SW480 (cell line): Measurements from ENCODE around the gene MYMK.

ENCODE experiments used
- DNase-seq: peaks from one replicate; pipeline ENCODE4 v3.0.0-alpha.2; 2016; ENCODE audit warnings: low spot score

The MYMK gene

DNA sequence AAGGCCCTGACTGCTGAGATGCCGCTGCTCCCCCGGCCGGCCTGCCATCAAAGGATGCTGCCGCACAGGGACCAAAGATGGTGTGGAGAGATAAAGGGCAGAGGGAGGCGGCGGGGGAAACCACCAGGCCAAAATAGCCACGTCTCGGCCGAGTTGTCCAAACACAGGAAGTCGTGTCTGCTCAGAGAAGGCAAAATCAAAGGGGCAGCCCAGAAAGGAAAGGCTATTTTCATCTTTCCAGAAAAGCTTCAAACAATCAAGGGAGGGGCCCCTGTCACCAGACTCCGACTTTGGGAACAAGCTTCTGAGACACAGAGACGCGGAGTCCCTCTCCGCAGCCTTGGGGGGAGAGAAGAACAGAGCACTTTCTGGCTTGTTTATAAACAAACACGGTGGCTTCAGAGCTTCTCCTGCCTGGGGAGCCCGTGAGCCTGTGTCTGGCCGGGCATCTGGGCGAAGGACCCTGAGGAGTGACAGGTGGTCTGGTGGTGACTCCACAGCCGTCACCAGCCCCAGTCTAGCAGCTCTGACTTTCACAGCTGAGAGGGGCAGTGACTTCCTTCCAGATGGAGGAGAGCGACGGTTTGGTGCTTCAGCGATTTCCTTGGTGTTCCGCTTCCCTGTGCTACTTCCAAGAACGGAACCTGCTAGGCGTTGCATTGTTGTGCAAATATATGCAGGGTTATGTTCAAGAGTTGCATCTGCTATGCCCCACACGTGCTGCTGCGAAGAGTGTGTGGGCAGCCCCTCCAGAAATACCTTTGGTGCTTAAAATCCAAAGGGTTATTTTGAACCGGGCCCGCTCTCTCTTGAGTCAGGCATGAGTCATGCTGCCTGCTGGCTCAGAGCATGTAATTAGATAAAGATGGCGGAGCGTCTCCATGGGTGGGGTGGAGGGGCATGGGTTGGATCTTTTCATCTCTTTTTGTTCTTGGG, 33.7 kb upstream of the MYMK start:
- DNase-seq = peak; percentile 72

DNA sequence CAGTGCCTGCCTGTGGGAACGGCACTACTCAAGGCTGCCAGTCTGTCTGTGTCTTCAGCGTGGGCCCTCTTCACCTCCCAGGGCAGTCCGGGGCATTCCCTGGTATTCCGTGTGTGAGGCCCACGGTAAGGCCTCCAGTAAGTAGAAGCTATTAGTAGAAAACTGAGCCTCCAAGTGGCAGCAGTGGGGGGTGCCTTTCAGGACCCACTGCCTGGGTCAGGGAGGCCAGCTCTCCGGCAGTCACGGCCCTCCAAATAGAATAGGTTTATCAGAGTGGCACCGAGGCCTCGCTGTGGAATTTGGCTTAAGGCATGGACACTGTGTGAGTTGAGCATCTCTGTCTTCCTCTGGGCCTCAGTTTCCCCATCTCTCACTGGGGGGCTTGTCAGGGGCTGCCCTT, 32.8 kb upstream of the MYMK start:
- DNase-seq = no peak

DNA sequence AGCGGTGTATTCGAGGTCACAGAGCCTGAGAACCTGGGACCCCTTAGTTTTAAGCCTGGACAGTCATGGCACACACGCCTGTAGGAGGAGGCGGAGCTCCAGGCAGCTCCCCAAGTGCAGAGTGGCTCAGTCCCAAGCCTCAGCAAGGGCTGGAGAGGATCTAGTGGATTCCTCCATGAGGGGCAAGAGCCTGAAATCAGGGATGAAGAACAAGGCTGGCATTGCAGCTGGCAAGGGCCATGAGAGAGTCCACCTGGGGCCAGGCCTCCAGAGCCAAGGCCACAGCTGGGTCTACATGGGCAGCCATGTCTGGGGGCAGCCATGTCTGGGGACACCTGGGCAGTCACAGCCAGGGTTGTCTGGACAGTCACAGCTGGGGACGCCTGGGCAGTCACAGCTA, 31.6 kb upstream of the MYMK start:
- no peak for DNase-seq

DNA sequence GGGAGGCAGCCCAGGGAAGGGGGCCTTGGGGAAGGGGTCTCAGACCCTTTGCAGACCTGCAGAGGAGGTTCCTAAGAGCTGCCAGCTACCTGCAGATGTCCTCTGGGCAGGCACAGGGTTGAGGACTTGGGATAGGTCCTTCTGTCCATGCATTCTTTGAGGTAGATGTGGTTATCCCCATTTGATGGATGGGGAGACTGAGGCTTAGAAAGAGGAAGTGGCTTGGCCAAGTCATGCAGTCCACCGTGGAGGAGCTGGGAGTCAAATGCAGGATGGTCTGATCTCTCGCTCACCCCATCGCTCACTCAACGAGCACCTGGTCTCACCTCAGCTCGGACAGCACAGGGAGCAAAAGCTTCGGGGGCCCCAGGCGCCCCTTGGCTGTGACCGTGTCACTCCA, 30.0 kb upstream of the MYMK start:
- no peak for DNase-seq

DNA sequence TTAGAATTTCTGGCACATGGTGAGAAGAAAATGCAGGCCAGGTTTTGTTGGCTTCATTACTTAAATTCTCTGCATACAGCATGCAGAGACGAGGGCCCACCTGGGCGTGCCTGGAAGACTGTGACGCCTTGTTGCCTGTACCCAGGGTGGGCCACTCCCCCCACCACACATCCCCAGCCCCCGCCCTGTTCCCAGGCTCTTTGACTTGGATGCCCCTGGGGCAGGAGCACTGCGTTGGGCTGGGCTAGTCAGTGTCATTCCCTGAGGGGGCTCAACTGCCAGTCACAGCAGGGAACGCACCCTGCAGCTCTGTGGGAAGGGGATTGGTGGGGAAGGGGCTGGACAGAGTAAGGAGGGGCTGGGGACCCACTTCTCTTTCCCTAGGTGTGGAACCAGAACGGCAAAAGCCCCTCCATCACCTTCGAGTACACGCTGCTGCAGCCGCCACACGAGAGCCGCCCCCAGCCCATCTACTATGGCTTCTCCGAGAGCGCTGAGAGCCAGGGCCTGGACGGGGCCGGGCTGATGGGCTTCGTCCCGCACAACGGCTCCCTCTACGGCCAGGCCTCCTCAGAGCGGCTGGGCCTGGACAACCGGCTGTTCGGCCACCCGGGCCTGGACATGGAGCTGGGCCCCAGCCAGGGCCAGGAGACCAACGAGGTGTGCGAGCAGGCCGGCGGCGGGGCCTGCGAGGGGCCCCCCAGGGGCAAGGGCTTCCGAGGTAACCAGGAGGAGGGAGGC, 29.4 kb upstream of the MYMK start:
- DNase-seq = no peak

DNA sequence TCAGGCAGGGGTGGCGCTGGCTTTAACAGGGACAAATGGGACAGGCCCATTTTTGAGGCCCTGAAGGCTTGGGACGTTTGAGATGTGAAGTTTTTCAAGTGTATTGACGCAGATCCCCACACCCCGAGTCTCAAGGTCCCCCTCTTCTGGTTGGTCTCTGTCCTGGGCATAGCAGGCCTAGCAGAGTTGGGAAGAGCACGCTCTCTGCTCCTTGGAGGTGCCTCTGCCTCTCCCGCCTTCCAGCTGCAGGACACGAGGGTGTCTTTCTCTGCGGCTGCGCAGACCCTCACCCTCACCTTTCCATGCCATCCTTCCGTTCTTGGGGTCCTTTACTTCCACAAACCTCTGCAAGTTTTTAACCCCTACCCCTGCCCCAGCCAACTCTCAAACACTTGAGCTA, 28.4 kb upstream of the MYMK start:
- DNase-seq = no peak

DNA sequence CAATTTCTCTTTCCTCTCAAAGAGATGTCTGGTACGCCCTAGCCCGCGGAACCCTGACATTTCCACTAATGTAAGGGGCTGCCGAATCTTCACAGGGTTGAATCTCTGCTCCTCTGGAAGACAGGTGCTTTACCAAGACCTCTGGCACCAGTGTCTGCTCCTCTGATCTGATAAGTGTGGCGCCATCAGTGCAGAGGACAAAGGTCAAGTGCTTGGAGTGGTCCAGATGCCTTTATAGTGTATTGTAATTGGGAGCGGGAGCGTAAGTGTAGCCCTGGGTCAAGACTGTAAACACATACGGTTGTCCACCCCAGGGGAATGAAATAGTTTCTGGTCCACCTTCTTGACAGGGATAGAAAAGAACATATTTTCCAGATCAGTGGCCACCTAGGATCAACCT, 27.5 kb upstream of the MYMK start:
- no peak for DNase-seq

DNA sequence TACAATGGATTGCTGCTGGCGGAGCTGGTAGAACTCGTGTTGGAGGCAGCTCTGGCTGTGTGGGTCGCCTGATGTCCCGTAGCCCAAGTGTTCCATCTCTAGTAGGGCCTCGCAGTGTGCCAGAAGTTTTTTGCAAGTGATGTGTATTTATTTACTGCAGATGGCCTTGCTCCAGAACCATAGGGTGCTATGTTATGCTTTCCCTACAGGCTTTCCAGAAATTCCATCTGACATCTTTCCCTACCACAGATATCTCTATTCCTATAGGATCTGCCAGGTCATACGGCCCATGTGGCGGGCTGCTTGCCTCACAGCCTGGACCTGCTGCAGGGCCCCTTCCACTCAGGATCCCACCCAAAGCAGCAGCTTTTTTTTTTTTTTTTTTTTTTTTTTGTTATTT, 26.7 kb upstream of the MYMK start:
- no peak for DNase-seq

DNA sequence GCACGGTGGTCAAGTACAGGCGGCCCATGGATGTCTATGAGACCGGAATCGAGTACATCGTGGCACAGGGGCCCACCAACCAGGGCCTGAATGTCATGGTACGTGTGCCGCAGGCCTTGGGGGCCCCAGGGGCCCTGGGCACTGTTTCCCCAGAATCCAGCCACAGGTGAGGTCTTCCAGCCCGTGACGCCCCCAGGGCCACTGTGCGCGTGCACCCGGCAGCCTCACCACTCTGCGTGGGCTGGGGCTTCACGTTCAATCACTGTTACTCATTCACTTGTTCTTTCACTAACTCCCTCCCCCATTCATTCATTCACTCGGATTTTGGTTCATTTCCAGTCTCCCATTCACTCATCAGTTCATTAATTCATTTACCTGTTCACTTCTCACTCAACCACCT, 22.4 kb upstream of the MYMK start:
- no peak for DNase-seq

DNA sequence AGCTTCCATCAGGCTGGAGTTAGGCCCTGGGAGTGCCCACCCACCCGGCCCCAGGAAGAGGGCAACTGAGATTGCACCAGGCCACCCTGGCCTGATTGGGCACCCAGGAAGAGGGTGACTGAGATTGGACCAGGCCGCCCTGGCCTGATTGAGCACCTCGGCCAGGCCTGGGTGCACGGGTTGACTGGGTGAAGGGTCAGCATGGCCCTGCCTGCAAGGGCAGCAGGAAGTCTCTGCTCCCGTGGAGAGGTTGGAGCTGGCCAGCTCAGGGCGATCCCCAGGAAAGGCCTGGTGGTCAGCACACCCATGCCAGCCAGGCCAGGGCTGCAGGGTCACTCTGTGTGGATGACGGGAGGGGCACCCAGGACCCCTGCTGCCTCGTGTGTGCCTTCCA, 21.5 kb upstream of the MYMK start:
- DNase-seq = no peak

DNA sequence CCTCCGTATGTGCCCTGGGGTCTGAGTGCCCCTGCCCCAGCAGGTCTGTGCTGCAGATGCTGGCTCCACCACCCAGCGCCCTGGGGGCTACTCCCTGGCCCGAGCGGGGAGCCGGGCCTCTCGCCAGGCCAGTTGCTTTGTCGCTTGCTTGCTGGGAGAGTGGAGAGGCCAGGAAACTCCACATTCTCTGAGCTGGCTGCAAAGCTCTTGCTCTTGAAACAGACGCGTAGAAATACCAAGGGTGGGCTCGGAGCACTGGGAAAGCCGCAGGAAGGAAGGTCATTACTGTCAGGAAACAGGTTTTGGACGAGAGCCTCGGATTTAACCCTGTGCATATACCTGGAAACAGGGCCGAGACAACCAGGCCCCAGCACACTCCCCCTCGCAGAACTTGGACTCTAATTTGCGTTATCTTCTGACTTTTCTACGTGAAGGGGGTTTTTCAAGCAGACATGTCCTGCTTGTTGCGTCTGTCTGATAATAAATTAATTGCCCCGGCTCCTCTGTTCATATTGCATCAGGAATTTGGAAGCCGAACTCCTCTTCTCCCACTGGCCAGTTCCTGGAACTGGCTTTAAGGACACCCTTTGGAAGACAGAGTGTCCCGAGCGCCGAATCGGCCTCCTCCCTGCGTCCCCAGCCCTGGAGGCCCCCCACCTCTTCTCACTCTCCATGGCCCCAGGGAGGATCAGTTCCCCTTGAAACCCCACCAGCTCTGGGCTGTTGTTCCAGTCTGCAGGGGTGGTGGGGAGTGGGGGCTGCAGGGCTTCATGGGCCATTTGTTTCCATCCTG, 20.9 kb upstream of the MYMK start:
- no peak for DNase-seq

DNA sequence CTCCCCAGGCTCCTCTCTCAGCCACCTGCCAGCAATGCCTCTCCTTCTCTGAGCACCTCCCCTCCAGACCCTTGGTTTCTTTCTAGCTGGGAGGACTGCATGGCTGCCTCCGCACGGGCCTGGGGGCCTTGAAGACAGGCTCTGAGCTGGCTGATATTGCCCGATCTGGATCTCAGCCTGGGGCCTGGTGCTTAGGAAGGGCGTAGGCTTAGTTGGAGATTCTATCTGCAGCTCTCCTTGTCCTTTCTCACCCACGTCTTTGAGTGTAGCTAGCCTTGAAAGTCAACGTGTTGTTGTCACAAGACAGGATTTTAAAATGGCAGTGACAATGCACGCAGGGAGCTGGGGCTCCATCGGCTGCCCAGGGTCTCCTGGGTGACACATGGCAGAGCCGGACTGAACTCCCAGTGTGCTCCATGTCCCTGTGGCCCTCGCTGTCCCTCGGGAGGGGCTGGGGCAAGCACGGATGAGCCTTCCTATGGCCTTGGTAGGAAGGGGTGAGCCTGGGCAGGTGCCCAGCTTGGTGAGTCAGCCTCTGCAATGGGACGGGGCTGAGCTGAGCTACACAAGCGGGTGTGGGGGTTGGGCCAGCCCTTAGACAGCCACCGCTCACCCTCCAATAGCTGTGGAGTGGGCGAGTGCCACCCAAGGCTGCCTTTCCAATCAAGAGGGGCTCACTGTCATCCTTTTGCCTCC, 19.2 kb upstream of the MYMK start:
- no peak for DNase-seq

DNA sequence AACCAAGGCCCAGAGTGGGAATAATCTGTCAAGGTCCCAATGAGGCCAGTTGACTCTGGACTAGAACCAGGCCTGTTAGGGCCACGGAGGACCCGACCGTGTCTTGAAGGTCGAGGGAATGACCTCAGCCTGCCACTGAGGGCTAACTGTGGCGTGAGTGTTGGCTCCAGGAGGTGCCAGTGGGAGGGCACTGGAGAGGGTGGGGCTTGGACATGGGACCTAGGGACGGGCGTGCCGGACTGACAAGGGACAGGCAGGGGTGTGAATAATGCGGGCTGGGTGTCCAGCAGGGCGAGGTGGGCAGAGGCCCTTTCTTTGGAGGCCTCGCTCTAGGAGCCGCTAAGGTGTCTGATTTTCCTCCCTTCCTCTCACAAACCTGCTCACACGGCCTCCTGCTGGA, 17.2 kb upstream of the MYMK start:
- DNase-seq = no peak

DNA sequence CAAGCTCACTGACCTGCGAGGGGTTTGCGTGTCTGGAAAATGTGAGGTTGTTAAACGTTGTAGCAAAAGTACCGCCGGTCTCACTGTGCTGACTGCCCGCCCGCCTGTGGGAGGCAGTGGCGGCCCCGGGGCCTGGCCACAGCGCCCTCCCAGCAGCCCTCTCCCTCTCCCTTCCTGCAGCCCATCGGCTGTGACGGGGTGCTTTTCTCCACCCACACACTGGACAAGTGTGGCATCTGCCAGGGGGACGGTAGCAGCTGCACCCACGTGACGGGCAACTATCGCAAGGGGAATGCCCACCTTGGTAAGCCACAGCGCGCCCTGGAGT, 15.9 kb upstream of the MYMK start:
- no peak for DNase-seq

DNA sequence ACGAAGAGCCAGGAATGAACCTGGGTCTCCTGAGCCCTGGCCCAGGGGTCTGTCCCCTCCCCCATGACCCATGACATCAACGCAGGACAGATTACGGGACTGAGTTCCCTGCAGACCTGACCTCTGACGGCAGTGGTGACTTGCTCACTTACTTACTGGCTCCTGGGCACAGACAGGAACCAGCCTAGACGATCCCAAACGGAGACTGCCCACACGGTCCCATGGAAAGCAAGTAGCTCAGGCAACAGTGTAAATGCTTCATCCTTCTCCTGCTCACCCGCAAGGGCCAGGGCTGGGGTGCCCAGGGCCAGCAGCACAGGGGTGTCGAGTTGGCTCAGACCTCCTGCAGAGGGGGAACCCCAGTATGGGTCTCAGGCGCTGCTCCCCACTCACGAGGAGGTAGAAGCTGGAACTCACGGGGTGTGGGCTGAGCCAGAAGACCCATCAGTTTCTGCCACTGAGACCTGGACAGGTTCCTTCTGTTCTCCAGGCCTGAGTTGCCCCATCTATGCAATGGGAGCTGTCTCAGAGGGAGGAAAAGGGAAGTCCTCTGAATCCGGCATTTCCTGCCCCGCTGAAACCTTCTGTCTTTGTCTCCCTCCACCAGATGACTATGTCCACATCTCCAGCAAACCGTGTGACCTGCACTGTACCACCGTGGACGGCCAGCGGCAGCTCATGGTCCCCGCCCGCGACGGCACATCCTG, 15.4 kb upstream of the MYMK start:
- DNase-seq = no peak

DNA sequence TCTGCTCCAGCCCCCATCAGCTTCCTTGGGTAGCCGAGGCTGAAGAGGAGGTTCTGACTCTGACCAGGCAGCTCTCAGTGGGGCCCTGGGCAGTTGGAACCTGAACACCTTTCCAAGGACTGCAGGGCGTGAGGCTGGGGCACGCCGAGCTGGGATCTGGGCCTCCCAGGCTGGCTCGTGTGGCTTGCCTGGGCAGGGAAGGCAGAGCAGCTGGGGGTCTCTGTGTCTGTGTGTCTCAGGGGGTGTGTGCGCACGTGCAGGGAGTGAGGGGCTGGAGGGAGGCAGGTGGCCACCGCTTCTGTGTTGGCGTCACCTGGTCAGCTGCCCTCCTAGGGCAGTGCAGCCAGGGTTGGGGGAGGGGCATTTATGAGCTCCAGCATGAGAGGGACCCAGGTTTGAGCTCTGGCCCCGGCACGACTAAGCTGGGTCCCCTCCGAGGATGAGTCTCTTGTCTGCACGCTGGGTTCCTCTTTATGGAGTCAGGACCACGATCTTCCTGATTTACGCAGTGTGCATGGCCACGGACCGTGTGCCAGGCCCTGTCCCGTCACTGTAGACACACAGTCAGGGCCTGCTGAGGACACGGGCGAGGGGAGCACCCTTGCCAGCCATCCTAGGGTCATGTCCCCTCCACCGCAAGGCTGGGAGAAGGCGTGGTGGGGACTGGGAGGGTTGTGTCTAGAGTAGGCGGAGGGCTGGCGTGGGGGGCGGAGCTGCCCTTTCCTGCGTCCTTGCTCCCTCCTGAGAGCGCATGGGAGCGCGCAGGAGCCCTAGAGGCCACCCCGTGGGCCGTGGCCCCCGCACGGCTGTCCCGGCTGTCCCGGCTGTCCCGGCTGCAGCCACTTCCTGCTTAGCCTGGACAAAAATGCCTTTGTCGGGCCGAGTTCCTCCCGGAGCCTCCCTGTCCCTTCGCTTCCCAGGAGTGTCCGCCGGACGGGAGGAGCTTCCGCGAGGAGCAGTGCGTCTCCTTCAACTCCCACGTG, 14.4 kb upstream of the MYMK start:
- DNase-seq = no peak

DNA sequence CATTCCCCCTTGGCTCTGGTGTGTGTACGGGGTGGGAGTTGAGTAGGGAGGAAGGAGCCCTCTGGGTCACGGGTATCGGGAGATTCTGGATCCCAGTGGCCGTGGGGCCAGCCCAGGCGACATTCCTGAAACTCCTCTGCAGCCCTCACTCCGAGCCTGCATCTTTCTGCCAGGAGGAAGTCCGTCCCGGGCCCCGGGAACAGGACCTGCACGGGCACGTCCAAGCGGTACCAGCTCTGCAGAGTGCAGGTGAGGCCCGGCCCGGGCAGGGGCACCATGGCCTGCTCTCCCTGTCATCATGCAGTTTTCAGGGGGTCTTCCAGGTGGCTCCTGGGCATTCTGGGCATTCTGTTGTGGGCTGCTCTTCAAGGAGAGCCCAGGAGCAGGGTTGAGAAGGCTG, 13.4 kb upstream of the MYMK start:
- DNase-seq = no peak

DNA sequence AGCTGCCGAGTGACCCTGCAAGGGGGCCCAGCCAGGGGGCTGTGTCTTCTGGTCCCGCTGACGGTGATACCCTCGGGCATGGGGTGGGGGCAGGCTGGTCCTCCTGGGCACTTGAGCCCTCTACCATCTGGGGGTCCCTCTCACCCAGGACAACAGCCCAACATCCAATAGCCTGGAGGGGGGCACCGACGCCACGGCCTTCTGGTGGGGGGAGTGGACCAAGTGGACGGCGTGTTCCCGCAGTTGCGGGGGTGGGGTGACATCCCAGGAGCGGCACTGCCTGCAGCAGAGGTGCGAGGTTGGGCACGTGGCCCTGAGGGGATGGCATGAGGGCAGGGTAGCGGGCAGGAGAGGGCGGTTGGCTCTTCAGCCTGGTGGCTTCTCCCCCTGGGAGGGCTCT, 12.5 kb upstream of the MYMK start:
- no peak for DNase-seq

DNA sequence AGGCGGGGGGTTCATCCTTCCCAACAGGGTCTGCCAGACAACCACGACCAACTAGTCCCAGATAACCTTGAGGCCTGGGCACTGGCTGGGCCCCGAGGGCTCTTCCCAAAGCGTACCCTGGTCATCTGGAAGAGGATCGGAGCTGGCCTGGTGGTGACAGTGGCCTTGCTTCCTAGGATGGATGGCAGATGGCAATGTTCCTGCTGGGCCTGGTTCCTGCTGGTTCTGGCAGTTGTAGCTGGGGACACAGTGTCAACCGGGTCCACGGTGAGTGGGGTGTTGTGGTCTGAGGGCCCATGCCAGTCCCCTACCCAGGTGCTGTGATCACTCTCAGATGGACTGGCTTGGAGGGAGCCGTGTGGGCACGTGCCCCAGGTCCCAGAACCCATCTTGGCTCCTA, 11.8 kb upstream of the MYMK start:
- no peak for DNase-seq

DNA sequence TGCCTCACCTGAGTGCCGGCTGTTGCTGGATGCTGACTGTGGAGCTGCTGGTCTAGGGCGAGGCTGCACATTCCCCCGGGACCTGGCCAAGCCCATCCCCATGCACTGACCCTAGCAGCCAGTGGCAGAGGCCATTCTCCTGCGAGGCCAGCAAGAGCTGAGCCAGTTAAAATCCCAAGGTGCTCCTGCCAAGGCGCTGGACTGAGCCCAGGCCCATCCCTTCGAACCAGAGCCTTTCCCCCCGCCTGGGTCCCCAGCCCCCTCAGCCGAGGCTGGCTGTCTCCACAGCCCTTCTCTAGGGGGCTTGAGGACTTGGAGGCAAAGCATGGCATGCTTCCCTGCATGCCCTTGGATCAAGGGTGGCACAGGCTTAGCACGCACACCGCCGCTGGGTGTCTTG, 11.3 kb upstream of the MYMK start:
- no peak for DNase-seq
